WTC11 (cell line): ENCODE results near the gene ARHGAP8.

Experiments used
- AFF4 ChIP-seq: sonication (generic); formaldehyde crosslinking; IDR thresholded peaks from 2 replicates; pipeline ENCODE4 v1.8.1; 2023; ENCODE audit warnings: mild to moderate bottlenecking, missing genetic modification reagents, borderline replicate concordance
- CREB1 ChIP-seq: sonication (generic); formaldehyde crosslinking; IDR thresholded peaks from 2 replicates; pipeline ENCODE4 v1.8.0; 2023; ENCODE audit warnings: mild to moderate bottlenecking, missing genetic modification reagents
- CTCF ChIP-seq: fragments of 200-600 bp; IDR thresholded peaks from 2 replicates; pipeline ENCODE4 v1.8.0; 2022; ENCODE audit warnings: antibody characterized with exemption
- FOXP1 ChIP-seq: sonication (generic); formaldehyde crosslinking; IDR thresholded peaks from 2 replicates; pipeline ENCODE4 v1.8.0; 2022; ENCODE audit warnings: missing genetic modification reagents, mild to moderate bottlenecking, moderate library complexity, borderline replicate concordance
- GTF2I ChIP-seq: fragments of 250-450 bp; sonication (Bioruptor Pico); conservative IDR thresholded peaks from 2 replicates; pipeline ENCODE4 v1.4.0; 2021; ENCODE audit warnings: mild to moderate bottlenecking
- IRF1 ChIP-seq: sonication (generic); formaldehyde crosslinking; IDR thresholded peaks from 2 replicates; pipeline ENCODE4 v1.8.0; 2023; ENCODE audit warnings: missing genetic modification reagents
- JUN ChIP-seq: sonication (generic); formaldehyde crosslinking; IDR thresholded peaks from 2 replicates; pipeline ENCODE4 v1.8.0; 2023; ENCODE audit warnings: mild to moderate bottlenecking, missing genetic modification reagents
- MYBL2 ChIP-seq: sonication (generic); formaldehyde crosslinking; IDR thresholded peaks from 2 replicates; pipeline ENCODE4 v1.8.1; 2023; ENCODE audit warnings: mild to moderate bottlenecking, moderate library complexity, missing genetic modification reagents
- NFE2L1 ChIP-seq: sonication (generic); formaldehyde crosslinking; IDR thresholded peaks from 2 replicates; pipeline ENCODE4 v1.8.1; 2023; ENCODE audit warnings: missing genetic modification reagents
- PREB ChIP-seq: sonication (generic); formaldehyde crosslinking; IDR thresholded peaks from 2 replicates; pipeline ENCODE4 v1.8.1; 2022; ENCODE audit warnings: mild to moderate bottlenecking, missing genetic modification reagents, moderate library complexity, borderline replicate concordance
- TCF7 ChIP-seq: sonication (generic); formaldehyde crosslinking; IDR thresholded peaks from 2 replicates; pipeline ENCODE4 v1.8.0; 2022; ENCODE audit warnings: mild to moderate bottlenecking, low read depth, missing genetic modification reagents, moderate library complexity
- ZBTB21 ChIP-seq: sonication (generic); formaldehyde crosslinking; IDR thresholded peaks from 2 replicates; pipeline ENCODE4 v1.8.1; 2023; ENCODE audit warnings: mild to moderate bottlenecking, missing genetic modification reagents, borderline replicate concordance
- ZNF138 ChIP-seq: sonication (generic); formaldehyde crosslinking; conservative IDR thresholded peaks from 2 replicates; pipeline ENCODE4 v1.8.1; 2022; ENCODE audit warnings: mild to moderate bottlenecking, moderate library complexity, missing genetic modification reagents

- TF ChIP-seq NFE2L1 (CRISPR knock-in tag), result no peak
- no peak for TF ChIP-seq CTCF
- TF ChIP-seq FOXP1, result no peak
- TF ChIP-seq ZBTB21, result no peak
- no peak for TF ChIP-seq AFF4 (CRISPR knock-in tag)
- no peak for TF ChIP-seq TCF7 (CRISPR knock-in tag)
- TF ChIP-seq IRF1, result no peak
- TF ChIP-seq CREB1 (CRISPR knock-in tag), result no peak
- no peak for TF ChIP-seq JUN (CRISPR knock-in tag)
- no peak for TF ChIP-seq PREB (CRISPR knock-in tag)
- no peak for TF ChIP-seq ZNF138 (CRISPR knock-in tag)
- TF ChIP-seq GTF2I, result no peak
- TF ChIP-seq MYBL2 (CRISPR knock-in tag), result no peak
Measured at GRCh38 chr22:44885806-44886360, 133.5 kb downstream of the ARHGAP8 start.
